K562 (cell line): ENCODE data around the gene NUP133. TPM values are rescaled to one million over a fixed set of nuclear protein-coding genes. Genes with fewer than 3 reads are reported as not detected.

Experiments
- ATAC-seq: fragments of 200-7000 bp; cut with Tn5 transposase; 3 replicates; pipeline ENCODE4 v1.9.1; 2020; ENCODE audit warnings: moderate library complexity
- BruUV-seq: library from RNA; stranded (reverse); fragments of 400-500 nt; replicated peaks from 2 replicates; lab custom pipeline; 2021; lab: Mats Ljungman, UMichigan
- CTCF ChIA-PET: fragments of 300-600 bp; formaldehyde crosslinking; extraction: SDS; loops from one replicate; lab custom pipeline; 2021; ENCODE audit warnings: low intra/inter-chr PET ratio; lab: Yijun Ruan, JAX
- POLR2A ChIA-PET: fragments of 300-600, 350-650 bp; sonication (Branson Sonifier 250); formaldehyde crosslinking; extraction: SDS; loops from one replicate; lab custom pipeline; 2021; ENCODE audit warnings: antibody characterized with exemption, inconsistent platforms; lab: Yijun Ruan, JAX
- DNase-seq, 4 experiments: peaks; one replicate each; pipeline versions ENCODE4 v3.0.0 to v3.0.0-alpha.2; 2011 to 2018; ENCODE audit warnings: low spot score in 3 of 4, mixed read lengths in 3 of 4; ENCODE audit errors: extremely low read depth in 1 of 4
- FAIRE-seq: peaks from 2 replicates; lab custom pipeline; 2011; peaks lifted over from hg19 to GRCh38; lab: Jason Lieb, UNC
- H2AFZ ChIP-seq: 2 replicates; pipeline ENCODE4 v1.6.0; 2011; ENCODE audit warnings: low read depth, low read length, control low read depth, inconsistent platforms
- H3K27ac ChIP-seq: fragments of 200-600 bp; 3 replicates; pipeline ENCODE4 v1.8.0; 2011; ENCODE audit warnings: low read depth, mild to moderate bottlenecking, control low read depth, inconsistent platforms, low read length, moderate library complexity, mixed read lengths; ENCODE audit errors: extremely low read depth
- H3K27me3 ChIP-seq, 2 experiments: fragments of 300-600 bp in 1 of 2; 2 replicates in 1 of 2; 3 replicates in 1 of 2; pipeline versions ENCODE4 v1.6.0 to v1.8.0; 2011; ENCODE audit warnings: inconsistent platforms in 2 of 2, low read length in 2 of 2, mild to moderate bottlenecking in 1 of 2, mixed read lengths in 1 of 2, moderate library complexity in 1 of 2; ENCODE audit not compliant: control insufficient read depth in 2 of 2, insufficient read depth in 2 of 2
- H3K36me3 ChIP-seq: fragments of 300-600 bp; 3 replicates; pipeline ENCODE4 v1.8.0; 2011; ENCODE audit warnings: mild to moderate bottlenecking, low read length, inconsistent platforms; ENCODE audit not compliant: control insufficient read depth, insufficient read depth
- H3K4me1 ChIP-seq, 2 experiments: fragments of 200-600 bp in 1 of 2; replicated peaks in 1 of 2; 2 replicates in 1 of 2; 3 replicates in 1 of 2; pipeline versions ENCODE4 v1.5.1 to v1.8.0; 2011; ENCODE audit warnings: inconsistent platforms in 2 of 2, low read length in 2 of 2, mild to moderate bottlenecking in 1 of 2, mixed read lengths in 1 of 2, moderate library complexity in 1 of 2; ENCODE audit not compliant: control insufficient read depth in 2 of 2, insufficient read depth in 2 of 2
- H3K4me2 ChIP-seq: 2 replicates; pipeline ENCODE4 v1.6.1; 2011; ENCODE audit warnings: low read length, control low read depth, inconsistent platforms, mixed read lengths; ENCODE audit not compliant: insufficient read depth
- H3K4me3 ChIP-seq: fragments of 200-600 bp; sonication (generic), shearing (Covaris generic); 2 replicates; pipeline ENCODE4 v1.5.1; 2016; ENCODE audit warnings: control low read depth, inconsistent platforms
- H3K79me2 ChIP-seq: fragments of 200-600 bp; 3 replicates; pipeline ENCODE4 v1.8.0; 2011; ENCODE audit warnings: low read length, inconsistent platforms; ENCODE audit not compliant: control insufficient read depth, insufficient read depth
- H3K9ac ChIP-seq, 2 experiments: 2 replicates each; pipeline versions ENCODE4 v1.6.0 to v1.6.1; 2011; ENCODE audit warnings: low read depth in 2 of 2, low read length in 2 of 2, control low read depth in 1 of 2, inconsistent platforms in 1 of 2, mild to moderate bottlenecking in 1 of 2, mixed read lengths in 1 of 2; ENCODE audit not compliant: insufficient read depth in 1 of 2
- H3K9me1 ChIP-seq: one replicate; pipeline ENCODE4 v1.6.0; 2011; ENCODE audit warnings: inconsistent platforms, mild to moderate bottlenecking, low read length, moderate library complexity; ENCODE audit not compliant: control insufficient read depth, insufficient read depth
- H3K9me3 ChIP-seq: replicated peaks from 2 replicates; pipeline ENCODE4 v1.5.1; 2011; ENCODE audit warnings: low read depth, low read length, inconsistent platforms; ENCODE audit not compliant: control insufficient read depth, insufficient read depth
- H4K20me1 ChIP-seq: replicated peaks from 2 replicates; pipeline ENCODE4 v1.6.1; 2011; ENCODE audit warnings: low read length, inconsistent platforms, mixed read lengths; ENCODE audit not compliant: control insufficient read depth, insufficient read depth
- C11orf30 ChIP-seq: fragments of 450-650 bp; IDR thresholded peaks from 2 replicates; pipeline ENCODE4 v1.6.1; 2016; ENCODE audit warnings: low read depth, mild to moderate bottlenecking
- CREBBP ChIP-seq: IDR thresholded peaks from one replicate; pipeline ENCODE4 v1.6.1; 2012; ENCODE audit warnings: low read depth, mild to moderate bottlenecking, control low read depth, inconsistent platforms, low read length
- GABPB2 ChIP-seq: fragments of 250-450 bp; sonication (Bioruptor Pico); conservative IDR thresholded peaks from 2 replicates; pipeline ENCODE4 v1.5.1; 2021; ENCODE audit warnings: mild to moderate bottlenecking
- JUND ChIP-seq, 2 experiments: IDR thresholded peaks; 2 replicates in 1 of 2; 3 replicates in 1 of 2; pipeline ENCODE4 v1.6.1; 2011; ENCODE audit warnings: borderline replicate concordance in 2 of 2, low read depth in 2 of 2, low read length in 2 of 2, improper control_type of control experiment in 1 of 2, missing biosample characterization in 1 of 2, missing genetic modification characterization in 1 of 2, missing genetic modification reagents in 1 of 2
- KDM2B ChIP-seq: fragments of 250-450 bp; sonication (Bioruptor Pico); IDR thresholded peaks from 2 replicates; pipeline ENCODE4 v1.8.0; 2021; ENCODE audit warnings: mild to moderate bottlenecking, moderate library complexity
- MAFG ChIP-seq: fragments of 450-650 bp; conservative IDR thresholded peaks from 2 replicates; pipeline ENCODE4 v1.6.1; 2016; ENCODE audit warnings: missing genetic modification characterization, missing compliant biosample characterization
- NFYB ChIP-seq: IDR thresholded peaks from 2 replicates; pipeline ENCODE4 v1.6.1; 2011; ENCODE audit warnings: mild to moderate bottlenecking, moderate library complexity; ENCODE audit not compliant: insufficient read length; ENCODE audit errors: extremely low read depth
- SRF ChIP-seq, 2 experiments: fragments of 250-450, 450-650 bp in 1 of 2; sonication (Bioruptor Pico) in 1 of 2; sonication (generic) in 1 of 2; formaldehyde crosslinking; IDR thresholded peaks; 2 replicates each; pipeline versions ENCODE4 v1.5.0 to v1.5.1; 2020 to 2022; ENCODE audit warnings: mild to moderate bottlenecking in 1 of 2, missing genetic modification reagents in 1 of 2
- ZNF175 ChIP-seq: fragments of 200-800 bp; sonication (Bioruptor generic); IDR thresholded peaks from 2 replicates; pipeline ENCODE4 v1.6.1; 2016; ENCODE audit warnings: low read depth, mild to moderate bottlenecking, missing genetic modification characterization, missing compliant biosample characterization
- ZNF311 ChIP-seq: fragments of 250-450 bp; sonication (Bioruptor Pico); IDR thresholded peaks from 2 replicates; pipeline ENCODE4 v1.4.0; 2020; ENCODE audit warnings: mild to moderate bottlenecking, moderate library complexity
- ZNF76 ChIP-seq: fragments of 250-450 bp; sonication (Bioruptor Pico); IDR thresholded peaks from 2 replicates; pipeline ENCODE4 v1.4.0; 2020; ENCODE audit warnings: mild to moderate bottlenecking, moderate library complexity, borderline replicate concordance
- WGBS: fragments of 100-300 bp; shearing (Covaris generic); methylation state at CpG from one replicate; pipeline ENCODE4 v1.1.6; 2016; ENCODE audit warnings: low coverage, mixed read lengths; ENCODE audit not compliant: insufficient coverage; ENCODE audit errors: missing lambda C conversion rate; 5-methylcytosine and 5-hydroxymethylcytosine counted together
- in situ Hi-C: fragments of 300-500 bp; cut with MboI; formaldehyde crosslinking; loops from 4 replicates; pipeline ENCODE4 v1.15.0; 2018; ENCODE audit warnings: inconsistent platforms, mixed read lengths
- intact Hi-C: fragments of 100-400 bp; cut with micrococcal nuclease; formaldehyde crosslinking; loops from 2 replicates; pipeline ENCODE4 v1.14.2; 2022
- polyA plus RNA-seq, 8 experiments: library from polyadenylated mRNA; depleted of rRNA in 4 of 8; stranded (reverse) in 5 of 8; unstranded in 3 of 8; fragments of >200 nt; fragmentation: Nextera tagmentation in 2 of 8; fragmentation: Illumina TruSeq in 1 of 8; extraction: Ambion mirVana in 2 of 8; extraction: Trizol in 1 of 8; gene quantifications; 2 replicates each; pipeline versions ENCODE4 v1.2.1 to v1.2.3, GENCODE V29; 2011 to 2014; ENCODE audit warnings: inconsistent platforms in 1 of 8, missing spikeins in 1 of 8
- total RNA-seq, 7 experiments: library from RNA; depleted of rRNA in 6 of 7; stranded (reverse); fragments of >200 nt in 6 of 7; fragmentation: Illumina TruSeq in 2 of 7; extraction: Trizol in 2 of 7; gene quantifications; 2 replicates each; pipeline versions ENCODE4 v1.2.1 to v1.2.3, GENCODE V29; 2011 to 2021; ENCODE audit warnings: low replicate concordance in 1 of 7
- TF ChIP-seq, protein P1 (sequence below), 3 experiments: fragments of 200-800 bp in 1 of 3; fragments of 250-450 bp in 1 of 3; fragments of 450-650 bp in 1 of 3; sonication (Bioruptor Pico) in 1 of 3; sonication (Bioruptor generic) in 1 of 3; formaldehyde crosslinking in 1 of 3; IDR thresholded peaks; 2 replicates each; pipeline versions ENCODE4 v1.6.1 to v1.8.0; 2016 to 2022; ENCODE audit warnings: mild to moderate bottlenecking in 2 of 3, missing genetic modification characterization in 2 of 3, missing compliant biosample characterization in 1 of 3, moderate library complexity in 1 of 3
- TF ChIP-seq, protein P2 (sequence below): fragments of 450-650 bp; IDR thresholded peaks from 2 replicates; pipeline ENCODE4 v1.6.1; 2016
- TF ChIP-seq, protein P3 (sequence below): fragments of 450-650 bp; formaldehyde crosslinking; IDR thresholded peaks from 2 replicates; pipeline ENCODE4 v1.4.0; 2020; ENCODE audit warnings: mild to moderate bottlenecking, mixed read lengths

The NUP133 gene
- total and polyA plus RNA-seq, 9 of the 15 experiments (the other 6 are each of a cell fraction or from before 2014, with no cell fraction given) = 21.7 to 85.1 (median 61.3) TPM

DNA sequence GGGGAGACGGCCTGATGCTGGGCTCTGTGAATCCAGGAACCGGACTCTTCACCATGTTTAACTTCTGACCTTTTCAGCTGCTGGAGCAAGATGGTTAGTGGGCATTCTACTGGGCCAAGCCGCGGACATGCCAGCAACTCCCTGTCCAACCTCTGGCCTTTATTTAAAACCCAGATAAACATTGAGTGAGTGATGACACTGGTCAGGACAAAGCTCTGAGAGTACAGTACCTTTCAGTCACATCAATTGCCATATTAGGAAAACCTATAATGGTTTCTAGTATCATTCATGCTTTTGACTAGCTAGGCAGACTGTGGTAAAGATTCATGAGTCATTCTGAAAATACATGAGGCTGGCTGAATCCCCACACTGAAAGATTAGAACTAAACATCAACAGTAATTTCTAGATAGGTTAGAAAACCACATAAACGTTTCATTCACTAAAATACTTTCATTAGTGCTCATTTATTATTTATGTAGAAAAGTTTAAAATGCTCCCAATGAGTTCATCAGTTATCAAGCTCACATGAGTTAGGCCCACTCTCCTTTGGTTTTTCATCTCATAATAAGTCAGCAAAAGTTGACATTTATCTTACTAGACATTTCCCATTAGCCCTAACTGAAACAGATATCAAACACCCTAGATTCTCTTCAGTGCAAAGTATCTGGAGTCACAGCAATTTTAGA lies 67.1 kb downstream of the NUP133 start:
- Histone ChIP-seq H3K4me2 (no peak overlapping the region), H3K79me2 (no peaks in the 10 kb centered on the region), H3K9me3 (no peaks in the 10 kb centered on the region), H2AFZ (no peak overlapping the region), H3K4me3 (no peak overlapping the region), H3K27ac (0 out of 3 replicates have a peak overlapping the region, but pooled peaks have one; percentile 3), H3K36me3 (peaks cover 53% of the 10 kb centered on the region), H4K20me1 (no peaks in the 10 kb centered on the region), H3K27me3 (no peaks in the 10 kb centered on the region; a peak in 1 of 5 replicates), H3K9ac (no peak overlapping the region), H3K4me1 (no peaks in the 10 kb centered on the region), H3K9me1 (no peaks in the 10 kb centered on the region)
- intact Hi-C loops = no loop called here
- in situ Hi-C loops = no loop called here
- ATAC-seq (no peak; the same call in 2 of the 3 replicates), DNase-seq (no peak), FAIRE-seq (no peak)
- BruUV-seq = TSS peak; percentile 14
- WGBS = 70% methylated on average over 5 of the region's 5 CpGs
- ChIA-PET CTCF (no interaction called here), POLR2A (interaction anchor here (0.7 to 1.6 kb wide), 5 partner anchors 10 to 103 kb away, joined by 3 to 7 read pairs (median 3); no protein-coding TSS in a partner anchor)
- TF ChIP-seq SRF (CRISPR knock-in tag; IDR thresholded peaks at IDR 0.05) (peak; percentile 19 to 89; a peak in 2 of 4 replicates), NFYB (no peak), ZNF311 (no peak), CREBBP (no peak), JUND (IDR thresholded peaks at IDR 0.05; ENCODE audit: borderline replicate concordance, low read depth, low read length) (no peak), JUND (tag; IDR thresholded peaks at IDR 0.05; ENCODE audit: borderline replicate concordance, low read depth, low read length) (peak; percentile 21; the same call in 1 of the 3 replicates), MAFG (tag) (0 out of 2 replicates have a peak, but pooled peaks have one; percentile 23), C11orf30 (peak; percentile 23; the same call in 1 of the 2 replicates), KDM2B (CRISPR knock-in tag) (no peak), ZNF76 (no peak), ZNF175 (CRISPR knock-in tag) (0 out of 2 replicates have a peak, but pooled peaks have one; percentile 36), GABPB2 (CRISPR knock-in tag) (no peak)
- TF ChIP-seq, protein P1, sequence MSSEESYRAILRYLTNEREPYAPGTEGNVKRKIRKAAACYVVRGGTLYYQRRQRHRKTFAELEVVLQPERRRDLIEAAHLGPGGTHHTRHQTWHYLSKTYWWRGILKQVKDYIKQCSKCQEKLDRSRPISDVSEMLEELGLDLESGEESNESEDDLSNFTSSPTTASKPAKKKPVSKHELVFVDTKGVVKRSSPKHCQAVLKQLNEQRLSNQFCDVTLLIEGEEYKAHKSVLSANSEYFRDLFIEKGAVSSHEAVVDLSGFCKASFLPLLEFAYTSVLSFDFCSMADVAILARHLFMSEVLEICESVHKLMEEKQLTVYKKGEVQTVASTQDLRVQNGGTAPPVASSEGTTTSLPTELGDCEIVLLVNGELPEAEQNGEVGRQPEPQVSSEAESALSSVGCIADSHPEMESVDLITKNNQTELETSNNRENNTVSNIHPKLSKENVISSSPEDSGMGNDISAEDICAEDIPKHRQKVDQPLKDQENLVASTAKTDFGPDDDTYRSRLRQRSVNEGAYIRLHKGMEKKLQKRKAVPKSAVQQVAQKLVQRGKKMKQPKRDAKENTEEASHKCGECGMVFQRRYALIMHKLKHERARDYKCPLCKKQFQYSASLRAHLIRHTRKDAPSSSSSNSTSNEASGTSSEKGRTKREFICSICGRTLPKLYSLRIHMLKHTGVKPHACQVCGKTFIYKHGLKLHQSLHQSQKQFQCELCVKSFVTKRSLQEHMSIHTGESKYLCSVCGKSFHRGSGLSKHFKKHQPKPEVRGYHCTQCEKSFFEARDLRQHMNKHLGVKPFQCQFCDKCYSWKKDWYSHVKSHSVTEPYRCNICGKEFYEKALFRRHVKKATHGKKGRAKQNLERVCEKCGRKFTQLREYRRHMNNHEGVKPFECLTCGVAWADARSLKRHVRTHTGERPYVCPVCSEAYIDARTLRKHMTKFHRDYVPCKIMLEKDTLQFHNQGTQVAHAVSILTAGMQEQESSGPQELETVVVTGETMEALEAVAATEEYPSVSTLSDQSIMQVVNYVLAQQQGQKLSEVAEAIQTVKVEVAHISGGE (CRISPR knock-in tag; IDR thresholded peaks at IDR 0.05) = 0 out of 6 replicates have a peak, but pooled peaks of 1 of the 3 experiments have one; percentile 40
- TF ChIP-seq, protein P2, sequence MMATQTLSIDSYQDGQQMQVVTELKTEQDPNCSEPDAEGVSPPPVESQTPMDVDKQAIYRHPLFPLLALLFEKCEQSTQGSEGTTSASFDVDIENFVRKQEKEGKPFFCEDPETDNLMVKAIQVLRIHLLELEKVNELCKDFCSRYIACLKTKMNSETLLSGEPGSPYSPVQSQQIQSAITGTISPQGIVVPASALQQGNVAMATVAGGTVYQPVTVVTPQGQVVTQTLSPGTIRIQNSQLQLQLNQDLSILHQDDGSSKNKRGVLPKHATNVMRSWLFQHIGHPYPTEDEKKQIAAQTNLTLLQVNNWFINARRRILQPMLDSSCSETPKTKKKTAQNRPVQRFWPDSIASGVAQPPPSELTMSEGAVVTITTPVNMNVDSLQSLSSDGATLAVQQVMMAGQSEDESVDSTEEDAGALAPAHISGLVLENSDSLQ = no peak
- TF ChIP-seq, protein P3, sequence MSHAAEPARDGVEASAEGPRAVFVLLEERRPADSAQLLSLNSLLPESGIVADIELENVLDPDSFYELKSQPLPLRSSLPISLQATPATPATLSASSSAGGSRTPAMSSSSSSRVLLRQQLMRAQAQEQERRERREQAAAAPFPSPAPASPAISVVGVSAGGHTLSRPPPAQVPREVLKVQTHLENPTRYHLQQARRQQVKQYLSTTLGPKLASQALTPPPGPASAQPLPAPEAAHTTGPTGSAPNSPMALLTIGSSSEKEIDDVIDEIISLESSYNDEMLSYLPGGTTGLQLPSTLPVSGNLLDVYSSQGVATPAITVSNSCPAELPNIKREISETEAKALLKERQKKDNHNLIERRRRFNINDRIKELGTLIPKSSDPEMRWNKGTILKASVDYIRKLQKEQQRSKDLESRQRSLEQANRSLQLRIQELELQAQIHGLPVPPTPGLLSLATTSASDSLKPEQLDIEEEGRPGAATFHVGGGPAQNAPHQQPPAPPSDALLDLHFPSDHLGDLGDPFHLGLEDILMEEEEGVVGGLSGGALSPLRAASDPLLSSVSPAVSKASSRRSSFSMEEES = no peak
